Testis (tissue), 3 donors: Measurements from ENCODE around the gene ITIH5. TPM values are rescaled to one million over a fixed set of nuclear protein-coding genes. Genes with fewer than 3 reads are reported as not detected.

Experiments used
- DNase-seq: peaks from one replicate; pipeline ENCODE4 v3.0.0-alpha.2; 2019
- H3K27ac ChIP-seq, 2 donors: fragments of 200-600 bp; sonication (generic); one replicate each; pipeline ENCODE4 v1.5.1; 2019
- H3K27me3 ChIP-seq: fragments of 200-600 bp; sonication (generic); one replicate; pipeline ENCODE4 v1.5.1; 2019
- H3K36me3 ChIP-seq: fragments of 200-600 bp; sonication (generic); one replicate; pipeline ENCODE4 v1.5.1; 2017; ENCODE audit warnings: low read depth; ENCODE audit errors: missing control alignments
- H3K4me1 ChIP-seq: fragments of 200-600 bp; sonication (generic); one replicate; pipeline ENCODE4 v1.5.1; 2019
- H3K4me3 ChIP-seq, 2 donors: fragments of 200-600 bp; sonication (generic); one replicate each; pipeline ENCODE4 v1.5.1; 2017 to 2019
- H3K9me3 ChIP-seq: fragments of 200-600 bp; sonication (generic); one replicate; pipeline ENCODE4 v1.5.1; 2017
- CTCF ChIP-seq, 3 experiments: fragments of 450-650 bp in 2 of 3; fragments of 200-600 bp in 1 of 3; sonication (generic) in 1 of 3; IDR thresholded peaks; one replicate each; pipeline ENCODE4 v1.5.1; 2016 to 2019; ENCODE audit warnings: antibody characterized with exemption in 3 of 3, mild to moderate bottlenecking in 2 of 3, moderate library complexity in 1 of 3
- POLR2A ChIP-seq: fragments of 450-650 bp; IDR thresholded peaks from one replicate; pipeline ENCODE4 v1.6.1; 2017; ENCODE audit warnings: antibody characterized with exemption, mild to moderate bottlenecking, moderate library complexity
- WGBS, 2 donors: methylation state at CpG; one replicate each; pipeline ENCODE4 v1.1.5; 2018; 5-methylcytosine and 5-hydroxymethylcytosine counted together
- intact Hi-C: fragments of 100-400 bp; cut with DNase I; formaldehyde crosslinking; loops from one replicate; pipeline ENCODE4 v1.15.1; 2023; ENCODE audit warnings: low total_unique reads
- polyA plus RNA-seq: library from polyadenylated mRNA; stranded (reverse); fragments of 350-450 nt; fragmentation: Illumina TruSeq; extraction: RNeasy Lipid Tissue Mini Kit (QIAGEN cat#74804); gene quantifications from one replicate; pipeline ENCODE4 v1.2.3, GENCODE V29; 2014; ENCODE audit warnings: low read depth, low replicate concordance; ENCODE audit not compliant: insufficient read depth
- total RNA-seq, 2 donors: library from RNA; depleted of rRNA; stranded (reverse); fragments of >200 nt; gene quantifications; one replicate each; pipeline ENCODE4 v1.2.3, GENCODE V29; 2016

The ITIH5 gene
- total and polyA plus RNA-seq, 3 donors from 2014 or later, result 28.0 to 38.1 (median 28.0) TPM

GRCh38 chr10:7704071-7705016, 37.6 kb upstream of the ITIH5 start:
- DNase-seq, result no peak
- intact Hi-C loops, result no loop called here
- H3K27ac ChIP-seq, result no peak overlapping the region
- no peak for TF ChIP-seq CTCF (IDR thresholded peaks at IDR 0.05)
- TF ChIP-seq POLR2A, result no peak
- H3K4me1 ChIP-seq, result no peaks in the 10 kb centered on the region
- WGBS, 2 donors, result 84 to 85% methylated on average over 8 of the region's 8 CpGs
- H3K4me3 ChIP-seq, result no peak overlapping the region
- no peaks in the 10 kb centered on the region for H3K36me3 ChIP-seq
- H3K27me3 ChIP-seq, result no peaks in the 10 kb centered on the region
- no peaks in the 10 kb centered on the region for H3K9me3 ChIP-seq

GRCh38 chr10:7703140-7703539, 36.4 kb upstream of the ITIH5 start, which contains the start of gene ITIH2:
TSS of gene ITIH2 (plus strand) at chr10:7703316. CDS start at chr10:7703435, 119 bp downstream.
- no peak for DNase-seq
- Histone ChIP-seq H3K27me3 (no peaks in the 10 kb centered on the region), H3K36me3 (no peaks in the 10 kb centered on the region), H3K9me3 (no peaks in the 10 kb centered on the region), H3K4me3 (no peak within 1 kb of the TSS), H3K27ac (no peak within 1 kb of the TSS), H3K4me1 (no peaks in the 10 kb centered on the region)
- intact Hi-C loops, result no loop called here
- WGBS, 2 donors, result 62 to 63% methylated on average over 4 of the region's 4 CpGs
- TF ChIP-seq CTCF (IDR thresholded peaks at IDR 0.05) (no peak), POLR2A (no peak)

GRCh38 chr10:7702288-7702812, 35.6 kb upstream of the ITIH5 start:
- no peak overlapping the region for H3K27ac ChIP-seq
- 88 to 92% methylated on average over 3 to 4 of the region's 4 CpGs for WGBS, 2 donors
- no peak for DNase-seq
- TF ChIP-seq POLR2A, result no peak
- TF ChIP-seq CTCF (IDR thresholded peaks at IDR 0.05), result no peak
- H3K36me3 ChIP-seq, result no peaks in the 10 kb centered on the region
- H3K9me3 ChIP-seq, result no peaks in the 10 kb centered on the region
- H3K4me1 ChIP-seq, result no peaks in the 10 kb centered on the region
- intact Hi-C loops, result no loop called here
- no peaks in the 10 kb centered on the region for H3K27me3 ChIP-seq
- no peak overlapping the region for H3K4me3 ChIP-seq

- Histone ChIP-seq H3K4me1 (no peaks in the 10 kb centered on the region), H3K27ac (no peak overlapping the region), H3K27me3 (no peaks in the 10 kb centered on the region), H3K36me3 (no peaks in the 10 kb centered on the region), H3K9me3 (no peaks in the 10 kb centered on the region), H3K4me3 (no peak overlapping the region)
- TF ChIP-seq POLR2A (no peak), CTCF (IDR thresholded peaks at IDR 0.05) (no peak)
- 81 to 92% methylated on average over 7 to 8 of the region's 8 CpGs for WGBS, 2 donors
- intact Hi-C loops, result no loop called here
- no peak for DNase-seq
Measured at GRCh38 chr10:7701158-7701742, 34.5 kb upstream of the ITIH5 start.
